HS-27A (cell line): ENCODE data around the gene BBS1.

Experiments
- DNase-seq: peaks from one replicate; pipeline ENCODE4 v3.0.0-alpha.2; 2012; ENCODE audit warnings: low read depth, missing footprints

BBS1 gene

DNA sequence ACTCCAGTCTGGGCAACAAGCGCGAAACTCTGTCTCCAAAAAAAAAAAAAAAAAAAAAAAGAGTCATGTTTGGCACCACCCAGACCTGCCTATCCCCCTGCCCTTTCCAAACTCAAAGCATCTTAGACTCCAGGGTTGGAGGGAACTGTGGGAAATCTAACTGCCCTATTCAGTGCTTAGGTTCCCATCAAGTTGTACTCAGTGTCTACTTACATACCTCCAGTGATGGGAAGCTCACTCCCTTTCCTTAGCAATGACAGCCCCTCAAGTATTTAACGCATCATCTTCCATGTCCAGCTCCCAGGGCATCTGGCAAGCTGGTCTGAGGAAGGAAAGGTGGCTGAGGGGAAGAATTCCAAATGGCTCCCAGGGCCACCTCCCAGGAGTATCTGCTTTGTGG, 39.3 kb downstream of the BBS1 start:
- DNase-seq: no peak

DNA sequence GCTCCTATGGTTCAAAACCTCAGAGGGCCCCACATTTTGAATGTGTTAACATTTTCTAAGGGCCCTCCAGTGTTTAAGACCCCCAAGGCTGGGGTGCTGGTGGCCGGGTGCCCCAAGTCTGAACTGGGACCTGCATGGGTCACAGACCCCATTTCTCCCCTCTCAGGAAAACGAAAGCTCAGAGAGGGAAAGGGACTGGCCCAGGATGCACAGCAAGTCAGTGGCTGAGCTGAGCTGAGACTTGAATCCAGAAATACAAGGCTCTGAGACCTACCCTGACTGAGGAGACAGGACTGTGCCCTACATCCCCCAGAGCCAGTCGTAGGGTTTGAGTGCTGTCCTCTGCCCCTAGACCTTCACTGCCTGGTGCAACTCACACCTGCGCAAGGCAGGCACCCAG, 40.5 kb downstream of the BBS1 start:
- no peak for DNase-seq

DNA sequence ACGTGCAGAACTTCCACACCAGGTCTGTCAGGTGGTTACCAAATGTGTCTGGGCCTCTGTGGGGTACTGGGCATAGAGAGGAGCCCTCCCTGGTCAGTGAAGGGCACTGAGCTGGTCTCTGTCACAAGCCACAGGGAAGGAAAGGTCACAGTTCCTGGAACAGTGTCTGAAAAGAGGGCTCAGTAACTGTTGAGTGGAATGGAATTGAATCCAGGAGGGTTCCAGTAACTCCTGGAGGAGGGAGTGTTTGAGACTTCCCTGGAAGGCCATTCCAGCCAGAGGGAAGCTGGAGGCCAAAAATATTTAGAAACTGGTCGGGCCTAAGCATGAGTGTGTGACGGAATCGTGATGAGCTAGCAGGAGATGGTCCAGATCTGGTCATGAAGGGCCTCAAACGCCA, 44.2 kb downstream of the BBS1 start:
- no peak for DNase-seq

DNA sequence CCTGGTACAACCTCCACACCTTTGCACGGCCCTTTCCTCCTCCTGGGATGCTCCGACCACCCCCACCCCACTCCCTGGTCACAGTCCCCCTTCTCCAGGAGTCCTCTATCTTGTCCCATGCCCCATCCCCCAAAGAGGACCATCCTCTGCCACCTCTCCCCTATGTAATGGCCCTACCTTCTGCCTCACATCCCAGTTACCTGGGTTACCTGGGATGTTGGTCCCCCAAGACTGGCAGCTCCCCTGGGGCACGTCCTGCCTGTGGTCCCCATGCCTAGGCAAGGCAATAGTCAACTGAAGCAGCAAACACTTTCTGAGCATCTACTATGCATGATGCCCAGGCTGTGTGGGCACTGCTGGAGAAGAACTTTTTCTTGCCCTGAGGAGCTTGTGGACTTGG, 45.0 kb downstream of the BBS1 start:
- no peak for DNase-seq

- no peak for DNase-seq
These were observed 45.7 kb downstream of the BBS1 start for GRCh38 chr11:66556086-66556485.

DNA sequence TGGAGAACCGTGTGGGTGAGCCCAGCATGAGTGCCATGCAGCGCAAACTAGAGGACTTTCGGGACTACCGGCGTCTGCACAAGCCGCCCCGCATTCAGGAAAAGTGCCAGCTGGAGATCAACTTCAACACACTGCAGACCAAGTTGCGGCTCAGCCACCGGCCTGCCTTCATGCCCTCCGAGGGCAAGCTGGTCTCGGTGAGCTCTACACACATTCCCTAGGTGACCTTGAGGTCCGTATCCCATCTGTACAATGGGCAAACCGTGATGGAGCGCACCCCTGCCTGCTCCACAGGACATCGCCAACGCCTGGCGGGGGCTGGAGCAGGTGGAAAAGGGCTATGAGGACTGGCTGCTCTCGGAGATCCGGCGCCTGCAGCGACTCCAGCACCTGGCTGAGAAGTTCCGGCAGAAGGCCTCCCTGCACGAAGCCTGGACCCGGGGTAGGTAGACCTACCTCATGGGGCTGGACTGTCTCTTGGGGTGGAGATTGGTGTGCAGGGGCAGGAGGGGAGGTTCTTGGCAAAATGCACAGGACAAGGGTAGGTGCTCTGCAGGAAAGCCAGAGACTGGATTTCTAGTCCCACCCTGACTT, 47.4 kb downstream of the BBS1 start:
- DNase-seq: no peak

GRCh38 chr11:66559142-66559865, 48.9 kb downstream of the BBS1 start:
- no peak for DNase-seq

DNA sequence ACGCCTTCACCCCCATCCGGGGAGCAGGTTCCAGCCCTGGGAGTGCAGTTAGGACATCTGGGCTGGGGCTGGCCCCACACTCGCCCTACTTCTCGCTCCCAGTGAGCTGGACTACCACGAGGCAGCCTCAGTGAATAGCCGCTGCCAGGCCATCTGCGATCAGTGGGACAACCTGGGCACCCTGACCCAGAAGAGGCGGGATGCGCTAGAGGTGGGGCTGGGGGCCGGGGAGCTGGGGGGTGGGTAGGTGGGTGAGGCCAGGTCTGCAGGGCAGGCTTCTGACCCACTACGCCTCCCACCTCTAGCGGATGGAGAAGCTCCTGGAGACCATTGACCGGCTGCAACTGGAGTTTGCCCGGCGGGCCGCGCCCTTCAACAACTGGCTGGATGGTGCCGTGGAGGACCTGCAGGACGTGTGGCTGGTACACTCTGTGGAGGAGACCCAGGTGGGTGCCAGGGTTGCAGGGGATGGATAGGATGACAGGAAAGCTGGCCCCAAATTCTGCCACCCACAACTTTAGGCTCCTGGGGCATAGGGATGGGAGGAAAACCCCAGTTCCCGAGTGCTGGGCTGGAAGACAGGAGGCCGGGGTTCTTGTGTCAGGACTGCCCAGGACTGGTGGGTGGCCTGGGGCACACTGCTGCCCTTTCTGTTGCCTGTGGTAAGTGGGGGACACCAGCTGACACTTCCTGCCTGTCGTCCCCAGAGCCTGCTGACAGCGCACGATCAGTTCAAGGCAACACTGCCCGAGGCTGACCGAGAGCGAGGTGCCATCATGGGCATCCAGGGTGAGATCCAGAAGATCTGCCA, 49.6 kb downstream of the BBS1 start:
- DNase-seq: no peak

DNA sequence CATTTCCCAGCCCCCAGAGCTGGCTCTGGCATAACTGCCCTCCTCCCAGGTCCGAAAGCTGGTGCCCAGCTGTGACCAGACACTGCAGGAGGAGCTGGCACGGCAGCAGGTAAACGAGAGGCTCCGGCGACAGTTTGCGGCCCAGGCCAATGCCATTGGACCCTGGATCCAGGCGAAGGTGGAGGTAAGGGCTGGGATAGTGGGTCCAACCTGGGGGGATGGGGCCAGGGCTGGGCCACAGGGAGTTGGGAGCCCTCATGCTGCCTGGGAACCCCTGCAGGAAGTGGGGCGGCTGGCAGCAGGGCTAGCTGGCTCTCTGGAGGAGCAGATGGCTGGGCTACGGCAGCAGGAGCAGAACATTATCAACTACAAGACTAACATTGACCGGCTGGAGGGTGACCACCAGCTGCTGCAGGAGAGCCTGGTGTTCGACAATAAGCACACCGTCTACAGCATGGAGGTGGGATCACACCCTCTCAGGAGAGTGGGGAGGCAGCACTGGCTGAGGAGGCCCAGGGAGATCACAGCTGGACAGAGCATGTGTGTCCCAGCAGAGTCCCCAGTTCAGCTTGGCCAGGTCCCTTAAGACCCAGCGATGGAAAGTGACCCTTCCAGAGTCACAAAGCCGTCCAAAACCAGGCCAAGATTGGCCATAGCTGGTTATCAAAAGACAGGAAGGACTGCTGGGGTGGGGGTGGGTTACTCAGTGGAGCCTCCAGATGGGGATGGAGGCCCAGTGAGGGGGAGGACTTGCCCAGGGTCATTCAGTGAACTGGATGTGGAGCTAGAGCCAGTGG, 50.9 kb downstream of the BBS1 start:
- DNase-seq: no peak

DNA sequence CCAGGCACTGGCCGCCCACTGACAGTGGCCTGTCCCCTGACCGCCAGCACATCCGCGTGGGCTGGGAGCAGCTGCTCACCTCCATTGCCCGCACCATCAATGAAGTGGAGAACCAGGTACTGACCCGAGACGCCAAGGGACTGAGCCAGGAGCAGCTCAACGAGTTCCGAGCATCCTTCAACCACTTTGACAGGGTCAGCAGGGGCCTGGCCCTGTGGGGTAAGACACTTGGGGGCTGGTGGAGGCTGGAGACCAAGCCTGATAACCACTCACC, 51.5 kb downstream of the BBS1 start:
- DNase-seq: no peak

- no peak for DNase-seq
These were observed 51.8 kb downstream of the BBS1 start for GRCh38 chr11:66562275-66562674.

DNA sequence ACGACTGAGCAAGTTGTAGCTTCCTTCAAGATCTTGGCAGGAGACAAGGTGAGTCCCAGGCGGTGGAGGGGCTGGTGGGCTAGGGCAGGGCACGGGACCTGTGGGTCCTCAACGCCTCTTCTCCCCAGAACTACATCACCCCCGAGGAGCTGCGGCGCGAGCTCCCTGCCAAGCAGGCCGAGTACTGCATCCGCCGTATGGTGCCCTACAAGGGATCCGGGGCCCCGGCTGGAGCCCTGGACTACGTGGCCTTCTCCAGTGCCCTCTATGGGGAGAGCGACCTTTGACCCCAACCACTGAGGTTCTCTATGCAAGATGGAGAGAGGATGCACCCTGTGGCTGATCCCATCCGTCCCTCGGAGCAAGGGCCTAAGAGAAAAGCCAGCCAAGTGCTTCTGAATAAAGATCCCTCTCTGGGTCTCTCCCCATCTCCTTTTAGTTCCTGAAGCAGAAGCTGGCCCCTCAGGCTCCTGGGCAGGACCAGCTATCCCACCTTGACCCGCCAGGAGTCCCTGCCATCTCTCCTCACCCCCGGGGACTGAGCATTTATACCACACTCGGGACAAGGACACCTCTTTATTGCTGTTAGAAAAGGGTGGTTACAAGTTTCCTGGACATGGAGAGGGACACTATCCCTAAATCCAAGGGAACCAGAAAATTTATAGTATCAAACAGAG, 52.6 kb downstream of the BBS1 start:
- no peak for DNase-seq

DNA sequence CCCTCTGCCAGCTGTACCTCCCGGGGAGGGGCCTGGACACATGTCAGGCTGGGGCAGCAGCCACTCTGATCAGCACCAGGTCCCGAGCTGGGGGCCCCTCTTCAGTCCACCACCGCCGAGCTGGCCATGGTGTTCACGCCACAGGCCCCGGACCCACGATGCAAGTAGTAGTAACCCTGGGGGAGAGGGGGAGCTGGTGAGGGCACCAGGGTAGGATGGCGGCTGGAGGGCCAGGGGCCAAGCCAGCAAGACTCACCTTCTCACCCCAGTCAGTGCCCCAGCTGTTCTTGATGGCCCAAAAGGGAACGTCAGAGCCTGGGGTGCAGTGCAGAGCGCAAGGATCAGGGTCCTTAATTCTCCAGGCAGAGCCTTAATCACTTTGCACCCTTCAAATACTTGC, 53.4 kb downstream of the BBS1 start:
- DNase-seq: no peak

- no peak for DNase-seq
These were observed 54.1 kb downstream of the BBS1 start for GRCh38 chr11:66564538-66564937.

- no peak for DNase-seq
These were observed 54.5 kb downstream of the BBS1 start for GRCh38 chr11:66564984-66565383.

DNA sequence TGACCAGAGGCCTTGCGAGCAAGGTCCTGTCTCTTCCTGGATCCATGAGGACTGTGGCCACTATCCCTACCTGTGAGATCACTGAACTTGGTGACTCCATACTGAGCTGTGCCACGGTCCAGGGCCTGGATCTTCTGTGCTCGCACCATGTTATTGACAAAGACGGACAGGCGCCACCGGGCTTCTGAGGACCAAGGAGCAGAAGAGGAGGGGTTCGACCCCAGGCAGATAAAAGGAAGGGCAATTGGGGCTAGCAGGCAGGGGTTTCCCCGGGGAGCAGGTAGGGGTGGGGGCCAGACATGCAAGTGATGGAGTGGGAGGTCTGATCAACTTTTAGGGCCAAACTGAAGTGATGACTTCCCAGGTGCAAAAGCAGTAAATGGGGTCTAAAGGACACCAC, 55.8 kb downstream of the BBS1 start:
- DNase-seq: no peak

GRCh38 chr11:66567787-66568123, 57.3 kb downstream of the BBS1 start:
- no peak for DNase-seq

DNA sequence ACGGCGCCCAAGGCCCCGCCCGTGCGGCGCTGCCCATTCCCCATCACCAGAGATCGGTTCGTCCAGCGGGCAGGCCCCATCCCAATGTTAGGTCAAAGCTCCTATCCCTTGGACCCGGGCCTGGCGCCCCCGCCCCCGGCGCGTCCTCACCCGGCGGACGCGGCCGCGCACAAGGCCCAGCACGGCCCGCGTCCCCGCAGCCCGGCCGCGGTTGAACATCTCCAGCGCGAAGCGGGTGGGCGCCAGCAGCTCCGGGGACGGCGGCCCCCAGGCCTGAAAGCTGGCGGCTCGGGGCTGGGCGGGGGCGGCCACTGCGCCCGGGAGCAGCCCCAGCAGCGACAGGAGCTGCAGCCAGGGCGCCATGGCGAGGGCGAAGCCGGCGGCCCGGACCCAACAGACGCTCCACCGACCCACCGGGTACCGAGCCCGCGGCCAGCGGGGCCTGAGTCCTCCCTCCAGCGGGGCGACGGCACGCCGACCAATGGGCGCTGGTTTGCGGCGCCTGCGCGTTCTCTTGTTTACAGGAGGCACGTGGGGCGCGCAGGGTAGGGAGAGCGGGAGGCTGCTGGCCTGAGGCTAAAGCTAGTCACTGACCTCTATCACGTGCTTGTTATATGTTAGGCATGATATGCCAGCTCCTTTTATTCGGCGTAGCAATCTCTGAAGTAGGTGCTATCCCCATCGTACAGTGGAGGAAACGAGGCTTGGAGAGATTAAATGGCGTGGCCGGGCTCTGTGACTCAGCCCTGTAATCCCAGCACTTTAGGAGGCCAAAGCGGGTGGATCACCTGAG, 57.9 kb downstream of the BBS1 start, which contains the start of gene CTSF:
Gene CTSF (minus strand): TSS at position 483 of the 793 bp plus-strand sequence. CDS start 120 bp downstream, at position 363.
- DNase-seq: peak; percentile 73

GRCh38 chr11:66569076-66569475, 58.6 kb downstream of the BBS1 start:
- no peak for DNase-seq

DNA sequence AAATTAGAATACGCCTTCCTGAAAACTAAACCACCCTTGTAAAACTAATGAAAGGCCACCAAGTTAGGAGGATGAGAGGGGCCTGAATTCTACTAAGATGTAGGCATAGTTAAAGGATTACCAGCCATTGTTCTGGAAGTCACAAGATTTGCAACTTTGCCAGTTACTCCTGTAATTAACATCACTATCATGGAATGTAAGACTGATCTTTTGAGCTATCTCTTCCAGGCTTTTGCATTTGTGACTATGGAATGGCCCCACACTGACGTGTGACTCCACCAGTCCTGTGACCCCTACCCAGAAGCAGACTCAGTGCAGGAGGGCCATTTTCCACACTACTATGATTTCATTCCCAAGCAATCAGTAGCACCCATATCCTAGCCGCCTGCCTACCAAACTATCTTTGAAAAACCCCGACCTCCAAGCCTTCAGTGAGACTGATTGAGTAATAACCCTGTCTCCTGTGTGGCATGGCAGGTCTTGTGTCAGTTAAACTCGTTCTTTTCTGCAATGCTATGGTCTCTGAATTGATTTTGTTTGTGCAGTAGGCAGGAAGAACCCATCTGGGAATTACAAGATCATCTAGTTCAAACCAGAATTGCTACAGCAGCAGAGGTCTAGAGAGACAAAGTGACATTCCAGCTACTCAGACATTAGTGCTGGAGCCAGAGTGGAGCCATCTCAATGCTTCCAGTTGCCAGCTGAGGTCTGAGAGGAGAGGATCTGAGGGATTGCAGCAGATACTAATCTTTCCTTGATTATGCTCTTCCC, 59.8 kb downstream of the BBS1 start:
- no peak for DNase-seq

GRCh38 chr11:66570850-66571180, 60.4 kb downstream of the BBS1 start:
- DNase-seq: no peak
